Measurements from ENCODE around the gene STPG4. TPM values are rescaled to one million over a fixed set of nuclear protein-coding genes. Genes with fewer than 3 reads are reported as not detected.
A peak's percentile ranks its signal among the peaks of the same experiment; 100 is the strongest.

The STPG4 gene
- total RNA-seq, 1 experiment from 2014 or later = 0.79 TPM

DNA sequence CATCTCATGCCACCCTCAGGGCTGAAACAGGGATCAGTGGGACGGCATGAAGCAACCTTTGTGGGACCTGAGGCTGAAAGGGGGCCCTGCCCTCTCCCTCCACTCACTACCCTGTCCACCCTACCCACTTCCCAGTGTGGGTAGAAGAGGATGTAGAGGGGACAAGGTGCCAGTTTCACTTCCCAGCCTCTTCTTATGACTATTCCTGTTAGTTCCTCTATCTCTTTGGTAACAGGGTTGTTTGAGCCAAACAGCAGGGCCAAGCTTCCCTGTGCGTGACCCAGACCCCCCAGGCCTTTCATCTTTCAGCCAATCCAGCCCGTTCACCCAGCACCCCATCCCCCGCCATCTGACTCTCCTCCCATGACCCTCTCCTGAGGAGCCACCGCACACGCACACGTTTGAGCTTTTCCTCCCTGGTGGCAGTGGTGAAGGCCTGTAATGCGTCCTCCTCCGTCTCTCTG, 82.3 kb downstream of the STPG4 start:
- no peak overlapping the region for H3K4me3 Mint-ChIP-seq (ENCODE audit: unreplicated experiment)
- TF ChIP-seq, protein P1, sequence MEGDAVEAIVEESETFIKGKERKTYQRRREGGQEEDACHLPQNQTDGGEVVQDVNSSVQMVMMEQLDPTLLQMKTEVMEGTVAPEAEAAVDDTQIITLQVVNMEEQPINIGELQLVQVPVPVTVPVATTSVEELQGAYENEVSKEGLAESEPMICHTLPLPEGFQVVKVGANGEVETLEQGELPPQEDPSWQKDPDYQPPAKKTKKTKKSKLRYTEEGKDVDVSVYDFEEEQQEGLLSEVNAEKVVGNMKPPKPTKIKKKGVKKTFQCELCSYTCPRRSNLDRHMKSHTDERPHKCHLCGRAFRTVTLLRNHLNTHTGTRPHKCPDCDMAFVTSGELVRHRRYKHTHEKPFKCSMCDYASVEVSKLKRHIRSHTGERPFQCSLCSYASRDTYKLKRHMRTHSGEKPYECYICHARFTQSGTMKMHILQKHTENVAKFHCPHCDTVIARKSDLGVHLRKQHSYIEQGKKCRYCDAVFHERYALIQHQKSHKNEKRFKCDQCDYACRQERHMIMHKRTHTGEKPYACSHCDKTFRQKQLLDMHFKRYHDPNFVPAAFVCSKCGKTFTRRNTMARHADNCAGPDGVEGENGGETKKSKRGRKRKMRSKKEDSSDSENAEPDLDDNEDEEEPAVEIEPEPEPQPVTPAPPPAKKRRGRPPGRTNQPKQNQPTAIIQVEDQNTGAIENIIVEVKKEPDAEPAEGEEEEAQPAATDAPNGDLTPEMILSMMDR (IDR thresholded peaks at IDR 0.05; ENCODE audit: insufficient read depth in 1 of 2, low read depth in 1 of 2, low read length in 1 of 2, severe bottlenecking in 1 of 2, unreplicated experiment in 1 of 2) = no peak
- DNase-seq = no peak
- Histone ChIP-seq H3K27me3 (replicated peaks; ENCODE audit: control insufficient read depth, insufficient read depth, low read length) (no peaks in the 10 kb centered on the region), H3K9me3 (no peaks in the 10 kb centered on the region), H3K4me3 (ENCODE audit: low read depth, low read length) (no peak overlapping the region), H3K4me1 (peaks cover 63% of the 10 kb centered on the region), H3K36me3 (ENCODE audit: control insufficient read depth, insufficient read depth, low read length) (peaks cover 1% of the 10 kb centered on the region; the same call in 1 of the 2 replicates)
- ChIA-PET POLR2A (no interaction called here), CTCF (no interaction called here)
- intact Hi-C loops (cut with micrococcal nuclease; ENCODE audit: unreplicated experiment) = no loop called here
- H3K27ac Mint-ChIP-seq (ENCODE audit: unreplicated experiment) = peak overlapping the region; percentile 88
- peaks cover 61% of the 10 kb centered on the region for H3K4me1 Mint-ChIP-seq (ENCODE audit: low read depth, unreplicated experiment)
- no TSS peak for BruUV-seq (replicated peaks)
- H3K36me3 Mint-ChIP-seq (ENCODE audit: insufficient read depth, unreplicated experiment) = peaks cover 69% of the 10 kb centered on the region
- H3K27me3 Mint-ChIP-seq (ENCODE audit: insufficient read depth, unreplicated experiment) = no peaks in the 10 kb centered on the region
- H3K9me3 Mint-ChIP-seq (ENCODE audit: unreplicated experiment) = no peaks in the 10 kb centered on the region

- no peak overlapping the region for H3K4me3 ChIP-seq (ENCODE audit: low read depth, low read length)
- H3K4me1 Mint-ChIP-seq (ENCODE audit: low read depth, unreplicated experiment) = peaks cover 61% of the 10 kb centered on the region
- H3K27me3 ChIP-seq (replicated peaks; ENCODE audit: control insufficient read depth, insufficient read depth, low read length) = no peaks in the 10 kb centered on the region
- TF ChIP-seq, protein P1 (IDR thresholded peaks at IDR 0.05; ENCODE audit: insufficient read depth in 1 of 2, low read depth in 1 of 2, low read length in 1 of 2, severe bottlenecking in 1 of 2, unreplicated experiment in 1 of 2) = no peak
- H3K36me3 ChIP-seq (ENCODE audit: control insufficient read depth, insufficient read depth, low read length) = peaks cover 1% of the 10 kb centered on the region; the same call in 1 of the 2 replicates
- peak overlapping the region; percentile 88 for H3K27ac Mint-ChIP-seq (ENCODE audit: unreplicated experiment)
- no peaks in the 10 kb centered on the region for H3K9me3 ChIP-seq
- ChIA-PET CTCF (no interaction called here), POLR2A (no interaction called here)
- H3K4me3 Mint-ChIP-seq (ENCODE audit: unreplicated experiment) = no peak overlapping the region
- intact Hi-C loops (cut with micrococcal nuclease; ENCODE audit: unreplicated experiment) = no loop called here
- DNase-seq = no peak
- H3K4me1 ChIP-seq = peaks cover 59% of the 10 kb centered on the region
- H3K9me3 Mint-ChIP-seq (ENCODE audit: unreplicated experiment) = no peaks in the 10 kb centered on the region
- H3K36me3 Mint-ChIP-seq (ENCODE audit: insufficient read depth, unreplicated experiment) = peaks cover 69% of the 10 kb centered on the region
- H3K27me3 Mint-ChIP-seq (ENCODE audit: insufficient read depth, unreplicated experiment) = no peaks in the 10 kb centered on the region
- no TSS peak for BruUV-seq (replicated peaks)
Observed at GRCh38 chr2:47072018-47072691, 83.0 kb downstream of the STPG4 start.

DNA sequence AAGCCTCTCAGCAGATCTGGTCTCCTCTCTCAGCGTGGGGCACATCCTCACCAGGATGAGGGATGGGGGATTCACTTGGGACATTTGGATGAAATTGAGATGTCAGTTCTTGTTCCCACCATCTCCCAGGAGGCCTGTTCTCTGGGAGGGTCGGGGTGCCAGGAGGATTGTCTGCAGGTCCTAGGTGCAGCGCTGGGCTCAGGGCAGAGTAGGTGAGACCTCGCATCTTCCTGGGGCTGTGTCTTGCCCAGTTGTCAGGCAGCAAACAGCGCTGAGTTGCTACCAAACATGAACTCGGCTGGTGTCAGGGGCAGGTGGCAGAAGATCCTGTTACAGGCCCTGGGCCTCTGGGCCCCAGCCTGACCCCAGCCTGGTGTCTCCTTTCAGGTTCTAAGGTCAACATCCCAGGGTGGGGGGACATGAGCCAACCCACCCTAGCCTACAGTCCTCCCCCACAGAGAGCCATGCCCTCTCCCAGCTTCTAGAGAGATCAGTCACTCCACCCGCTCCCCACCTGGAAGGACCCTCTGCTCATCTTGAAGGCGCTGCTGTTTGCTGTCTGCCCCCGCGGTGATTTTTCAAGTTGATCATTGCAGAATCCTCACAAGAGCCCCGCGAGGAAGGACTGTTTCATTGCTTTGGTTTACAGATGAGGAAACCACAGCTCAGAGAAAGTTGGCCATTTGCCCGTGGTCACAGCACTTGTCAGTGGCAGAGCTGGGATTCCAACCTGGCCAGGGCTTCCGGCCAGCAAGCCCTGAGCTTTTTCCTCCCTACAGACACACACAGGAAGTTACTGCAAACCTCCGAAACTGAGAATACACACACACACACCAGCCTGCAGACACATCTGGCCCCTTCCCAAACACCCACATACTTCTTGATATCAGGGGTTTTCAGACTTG, 83.9 kb downstream of the STPG4 start:
- H3K27me3 ChIP-seq (replicated peaks; ENCODE audit: control insufficient read depth, insufficient read depth, low read length) = no peaks in the 10 kb centered on the region
- Mint-ChIP-seq H3K36me3 (ENCODE audit: insufficient read depth, unreplicated experiment) (peaks cover 59% of the 10 kb centered on the region), H3K27me3 (ENCODE audit: insufficient read depth, unreplicated experiment) (no peaks in the 10 kb centered on the region), H3K4me1 (ENCODE audit: low read depth, unreplicated experiment) (peaks cover 54% of the 10 kb centered on the region), H3K9me3 (ENCODE audit: unreplicated experiment) (no peaks in the 10 kb centered on the region), H3K27ac (ENCODE audit: unreplicated experiment) (peak overlapping the region; percentile 91), H3K4me3 (ENCODE audit: unreplicated experiment) (no peak overlapping the region)
- ChIA-PET POLR2A (interaction anchor here (1.5 kb wide), 1 partner anchor 8 kb away, joined by 6 read pairs; no protein-coding TSS in a partner anchor), CTCF (interaction anchor here (0.6 kb wide), 1 partner anchor 253 kb away, joined by 4 read pairs; no protein-coding TSS in a partner anchor)
- no TSS peak for BruUV-seq (replicated peaks)
- DNase-seq = no peak
- peaks cover 1% of the 10 kb centered on the region; the same call in 1 of the 2 replicates for H3K36me3 ChIP-seq (ENCODE audit: control insufficient read depth, insufficient read depth, low read length)
- H3K4me3 ChIP-seq (ENCODE audit: low read depth, low read length) = no peak overlapping the region
- no peaks in the 10 kb centered on the region for H3K9me3 ChIP-seq
- H3K4me1 ChIP-seq = peaks cover 53% of the 10 kb centered on the region
- TF ChIP-seq, protein P1 (IDR thresholded peaks at IDR 0.05; ENCODE audit: insufficient read depth in 1 of 2, low read depth in 1 of 2, low read length in 1 of 2, severe bottlenecking in 1 of 2, unreplicated experiment in 1 of 2) = no peak
- intact Hi-C loops (cut with micrococcal nuclease; ENCODE audit: unreplicated experiment) = no loop called here
